Skin epidermis (tissue), 12 donors: ENCODE data around the gene PCCA.
"Not testable (repeated sequence)": the region's sequence is repeated elsewhere in the genome, so short reads cannot be mapped to it uniquely, and the experiment has no call there.

Source experiments
- H3K27ac ChIP-seq, 21 experiments: fragments of 200-600 bp; sonication (generic) in 11 of 21; one replicate each; pipeline ENCODE4 v1.5.0; 2020; ENCODE audit warnings: mild to moderate bottlenecking in 3 of 21, inconsistent platforms in 2 of 21, moderate library complexity in 2 of 21
- H3K4me3 ChIP-seq, 7 experiments: fragments of 200-600 bp; sonication (generic) in 2 of 7; one replicate each; pipeline ENCODE4 v1.5.0; 2020; ENCODE audit warnings: inconsistent platforms in 2 of 7, mild to moderate bottlenecking in 2 of 7, moderate library complexity in 1 of 7

The PCCA gene

DNA sequence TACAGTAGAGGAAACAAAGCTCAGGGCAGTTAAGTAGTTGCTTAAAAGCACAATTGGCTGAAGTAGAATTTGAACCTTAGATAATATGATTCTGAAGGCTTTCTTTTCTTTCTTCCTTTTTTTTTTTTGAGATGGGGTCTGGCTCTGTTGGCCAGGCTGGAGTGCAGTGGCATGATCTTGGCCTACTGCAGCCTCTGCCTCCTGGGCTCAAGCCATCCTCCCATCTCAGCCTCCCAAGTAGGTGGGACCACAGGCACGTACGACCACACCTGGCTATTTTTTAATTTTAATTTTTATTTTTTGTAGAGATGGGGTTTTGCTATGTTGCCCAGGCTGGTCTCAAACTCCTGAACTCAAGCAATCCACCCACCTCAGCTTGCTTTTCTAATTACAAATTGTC lies 3.4 kb downstream of the PCCA start:
- H3K4me3 ChIP-seq, H3K27ac ChIP-seq: not testable (repeated sequence)

DNA sequence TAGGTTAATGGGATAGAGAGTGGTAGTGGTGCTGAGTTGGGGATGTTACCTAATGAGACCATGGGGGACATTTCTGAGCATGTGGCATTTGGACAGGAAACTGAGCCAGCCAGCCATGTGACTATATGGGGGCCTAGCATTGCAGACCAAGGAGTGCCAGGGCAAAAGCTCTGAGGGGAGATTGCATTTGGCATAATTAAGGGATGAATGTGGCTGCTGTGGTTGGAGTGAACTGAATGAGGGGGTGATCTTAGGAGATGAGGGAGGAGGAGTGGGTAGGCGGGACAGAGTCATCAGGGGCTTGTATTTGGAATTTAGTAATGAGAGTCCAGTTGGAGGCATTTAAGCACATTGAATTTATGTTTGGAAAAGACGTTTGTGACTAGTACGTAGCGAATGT lies 6.6 kb downstream of the PCCA start:
- no peak overlapping the region for H3K27ac ChIP-seq
- H3K4me3 ChIP-seq: no peak overlapping the region

DNA sequence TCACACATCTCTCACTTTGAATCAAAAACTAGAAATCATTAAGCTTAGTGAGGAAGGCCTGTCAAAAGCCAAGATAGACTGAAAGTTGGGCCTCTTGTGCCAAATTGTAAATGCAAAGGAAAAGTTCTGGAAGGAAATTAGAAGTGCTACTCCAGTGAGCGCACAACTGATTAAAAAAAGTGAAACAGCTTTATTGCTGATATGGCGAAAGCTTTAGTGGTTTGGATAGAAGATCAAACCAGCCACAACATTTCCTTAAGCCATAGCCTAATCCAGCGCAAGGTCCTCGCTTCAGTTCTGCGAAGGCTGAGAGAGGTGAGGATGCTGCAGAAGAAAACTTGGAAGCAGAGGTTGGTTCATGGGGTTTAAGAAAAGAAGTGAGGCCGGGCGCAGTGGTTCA lies 7.6 kb downstream of the PCCA start:
- no peak overlapping the region for H3K4me3 ChIP-seq
- no peak overlapping the region for H3K27ac ChIP-seq

DNA sequence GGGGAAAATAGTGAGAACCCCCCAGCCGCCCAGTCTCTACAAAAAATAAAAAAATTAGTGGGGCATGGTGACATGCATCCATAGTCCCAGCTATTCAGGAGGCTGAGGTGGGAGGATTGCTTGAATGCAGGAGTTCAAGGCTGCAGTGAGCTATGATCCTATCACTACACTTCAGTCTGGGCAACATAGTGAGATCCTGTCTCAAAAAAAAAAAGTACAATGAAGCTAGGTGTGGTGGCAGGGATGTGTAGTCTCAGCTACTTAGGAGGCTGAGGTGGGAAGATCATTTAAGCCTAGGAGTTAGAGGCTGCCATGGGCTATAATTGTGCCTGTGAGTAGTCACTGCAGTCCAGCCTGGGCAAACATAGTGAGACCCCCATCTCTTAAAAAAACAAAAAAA lies 8.9 kb downstream of the PCCA start:
- H3K27ac ChIP-seq: no peak overlapping the region
- no peak overlapping the region for H3K4me3 ChIP-seq

DNA sequence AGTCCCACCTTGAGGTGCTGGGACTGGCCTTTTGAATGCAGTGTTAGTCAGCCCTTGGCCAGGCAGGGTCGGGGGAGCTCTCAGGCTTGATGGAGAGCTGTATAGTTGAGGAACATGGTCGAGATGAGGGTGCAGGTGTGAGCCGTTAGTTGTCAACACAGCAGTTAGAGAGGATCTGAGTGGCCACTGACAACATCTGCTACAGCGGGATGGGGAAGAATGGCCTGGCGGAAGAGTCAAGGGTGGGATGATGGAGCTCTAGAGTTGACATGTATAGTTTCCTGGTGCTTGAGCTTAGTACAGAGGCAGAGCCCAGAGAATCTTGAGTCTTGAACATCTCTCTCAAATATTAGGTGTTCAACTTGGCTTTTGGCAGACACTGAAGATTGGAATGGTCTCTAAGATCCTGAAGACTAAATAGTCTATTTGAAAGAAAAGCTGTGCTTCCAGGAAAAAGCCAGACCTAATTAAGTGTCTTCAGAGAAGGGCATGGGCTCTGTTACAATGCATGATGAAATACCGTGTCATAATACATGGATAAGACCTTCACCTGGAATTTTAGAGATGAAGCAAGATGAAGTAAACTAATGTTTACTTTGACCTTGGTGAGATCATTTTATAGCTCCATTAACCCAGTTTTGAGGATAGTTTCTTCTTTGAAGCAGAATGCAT lies 9.7 kb downstream of the PCCA start:
- Histone ChIP-seq H3K27ac (no peak overlapping the region), H3K4me3 (no peak overlapping the region)

DNA sequence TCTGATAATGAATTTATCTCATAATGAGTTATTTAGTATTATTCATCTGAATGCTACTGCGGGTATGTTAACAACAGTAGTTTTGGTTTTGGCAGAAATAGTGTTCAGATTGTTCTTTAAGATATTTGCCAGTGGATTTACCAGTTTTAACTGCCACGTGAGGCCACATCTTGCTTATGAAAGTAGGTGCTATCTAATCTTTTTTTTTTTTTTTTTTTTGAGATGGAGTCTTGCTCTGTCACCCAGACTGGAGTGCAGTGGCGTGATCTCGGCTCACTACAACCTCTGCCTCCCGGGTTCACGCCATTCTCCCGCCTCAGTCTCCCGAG lies 10.2 kb downstream of the PCCA start:
- peak overlapping the region in 1 of 21 experiments; percentile 37 for H3K27ac ChIP-seq
- not testable (repeated sequence) for H3K4me3 ChIP-seq

DNA sequence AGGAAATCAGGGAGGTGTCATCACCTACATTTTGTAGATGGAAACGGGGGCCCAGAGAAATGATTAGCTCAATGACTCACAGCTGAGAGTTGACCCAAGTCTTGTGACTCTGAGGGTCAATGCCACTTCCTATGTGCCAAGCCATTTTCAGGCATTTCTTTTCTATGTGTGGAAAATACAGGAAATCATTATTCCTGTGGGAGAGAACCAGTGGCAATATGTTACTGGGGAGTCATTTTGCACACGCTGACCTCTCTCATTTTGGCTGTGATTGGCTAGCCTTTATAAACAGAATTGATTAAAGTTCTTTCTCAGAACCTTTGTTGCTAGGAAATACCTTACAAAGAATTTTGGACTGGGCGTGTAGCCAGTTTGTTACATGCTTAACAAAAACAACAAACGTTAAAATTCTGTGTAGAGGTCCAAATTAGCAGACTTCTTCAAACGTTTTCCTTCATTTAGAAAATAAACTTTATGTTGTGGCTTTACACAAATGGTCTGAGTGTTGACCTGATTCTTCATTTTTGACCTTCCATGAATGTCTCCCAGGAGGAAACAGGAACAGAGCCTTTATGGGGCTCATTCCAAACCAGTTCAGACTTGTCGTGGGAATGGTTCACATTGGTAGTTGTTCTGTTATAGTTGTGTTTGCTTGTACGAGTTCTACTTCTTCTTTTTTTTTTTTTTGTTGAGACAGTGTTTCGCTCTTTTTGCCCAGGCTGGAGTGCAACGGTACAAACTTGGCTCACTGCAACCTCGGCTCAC lies 11.4 kb downstream of the PCCA start:
- H3K4me3 ChIP-seq: no peak overlapping the region
- peak overlapping the region in 11 of 21 experiments; percentile 1 to 52 (median 20) for H3K27ac ChIP-seq

DNA sequence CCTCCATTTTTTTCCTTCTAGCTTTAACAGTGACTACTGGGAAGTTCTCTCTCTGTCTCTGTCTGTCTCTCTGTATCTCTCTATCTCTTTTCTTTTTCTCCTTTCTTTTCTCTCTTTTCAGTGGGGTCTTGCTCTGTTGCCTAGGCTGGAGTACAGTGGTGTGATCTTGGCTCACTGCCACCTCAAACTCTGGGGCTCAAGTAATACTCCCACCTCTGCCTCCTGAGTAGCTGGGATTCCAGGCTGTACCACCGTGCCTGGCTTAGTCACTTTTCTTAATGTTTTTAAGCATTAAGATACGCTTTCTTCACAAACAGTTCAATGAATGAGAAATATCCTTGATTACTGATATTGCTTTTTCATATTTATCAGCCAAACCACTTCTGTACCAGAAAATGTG lies 13.1 kb downstream of the PCCA start:
- no peak overlapping the region for H3K27ac ChIP-seq
- no peak overlapping the region for H3K4me3 ChIP-seq

DNA sequence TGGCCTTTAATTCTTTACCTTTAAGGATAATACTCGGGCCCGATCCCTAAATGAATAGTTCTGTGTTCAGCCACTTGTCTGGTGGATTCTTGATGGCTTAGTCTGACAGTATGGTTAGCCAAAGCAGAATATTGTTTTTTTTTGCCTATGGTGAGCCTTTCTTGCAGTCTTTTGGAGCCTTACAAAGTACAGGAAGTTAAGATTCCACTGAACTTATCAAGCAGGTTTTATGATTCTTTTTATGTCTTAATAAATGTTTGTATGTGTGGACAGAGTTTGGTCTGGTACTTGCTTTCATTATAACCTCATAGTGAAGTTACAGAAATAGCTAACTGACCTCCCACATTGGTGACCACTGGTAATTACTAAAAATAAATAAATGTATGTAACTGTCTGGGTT lies 17.1 kb downstream of the PCCA start:
- Histone ChIP-seq H3K27ac (peak overlapping the region in 1 of 21 experiments; percentile 19), H3K4me3 (no peak overlapping the region)

DNA sequence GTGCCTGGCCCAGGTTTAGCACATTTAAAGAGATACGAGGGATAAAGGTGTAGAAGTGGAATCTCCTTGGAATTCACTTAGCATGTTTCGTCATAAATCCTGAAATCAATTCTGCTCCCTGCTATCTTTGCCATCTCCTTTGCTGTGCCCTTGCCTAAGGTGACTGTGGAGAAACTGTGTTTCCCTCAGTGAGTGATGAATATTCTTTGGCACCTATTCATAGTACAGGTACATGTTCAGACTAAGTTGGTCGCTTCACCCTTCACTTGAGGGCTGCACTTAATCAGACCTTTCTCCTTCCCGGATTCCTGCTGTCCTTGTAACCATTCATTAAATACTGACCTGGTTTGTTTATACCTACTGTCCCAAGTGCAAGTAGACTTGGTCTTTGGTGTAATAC lies 17.8 kb downstream of the PCCA start:
- Histone ChIP-seq H3K27ac (no peak overlapping the region), H3K4me3 (no peak overlapping the region)

DNA sequence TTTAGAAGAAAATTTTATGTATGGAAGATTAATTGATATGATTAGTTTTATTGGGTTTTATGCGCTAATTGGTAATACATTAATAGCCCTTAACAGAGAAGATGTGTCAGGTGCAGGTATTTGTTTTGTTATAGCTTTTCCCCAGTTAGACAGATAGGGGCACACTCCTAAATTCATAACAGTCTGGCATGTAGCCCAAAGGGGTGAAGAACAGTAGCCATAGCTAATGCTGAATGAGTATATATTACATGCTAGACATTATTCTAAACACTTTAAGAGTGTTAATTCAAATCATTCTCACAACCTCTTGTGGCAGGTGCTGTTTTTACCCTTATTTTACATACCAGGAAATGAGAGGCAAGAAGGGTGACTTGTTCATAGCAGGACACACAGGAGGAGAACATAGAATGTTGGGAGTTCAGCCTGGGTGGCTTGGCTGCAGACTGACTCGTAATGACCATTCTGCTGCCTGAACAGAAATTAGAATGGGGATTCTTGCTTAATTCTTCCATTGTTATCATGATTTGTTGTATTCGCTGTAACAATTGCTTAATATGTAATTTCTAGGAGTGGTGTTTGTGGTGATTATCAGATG lies 20.1 kb downstream of the PCCA start:
- H3K27ac ChIP-seq: no peak overlapping the region
- H3K4me3 ChIP-seq: no peak overlapping the region

DNA sequence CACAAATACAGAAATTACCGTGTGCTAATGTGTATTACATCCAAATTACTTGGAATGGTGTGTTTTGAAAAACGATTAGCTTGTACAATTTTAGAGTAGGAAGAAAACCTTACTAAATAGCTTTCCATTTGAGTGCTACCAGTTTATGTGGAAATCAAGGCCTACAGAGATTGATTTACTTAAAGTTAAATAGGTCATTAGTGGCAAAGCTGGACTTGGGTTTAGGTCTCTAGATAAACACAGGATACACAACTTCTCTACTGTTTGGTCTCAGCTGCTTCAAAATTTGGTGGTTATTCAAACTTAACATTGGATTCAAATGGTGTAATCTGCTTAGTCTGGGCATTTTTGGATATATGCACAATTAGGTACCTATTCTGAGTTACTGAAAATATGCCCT lies 21.4 kb downstream of the PCCA start:
- Histone ChIP-seq H3K4me3 (no peak overlapping the region), H3K27ac (no peak overlapping the region)

DNA sequence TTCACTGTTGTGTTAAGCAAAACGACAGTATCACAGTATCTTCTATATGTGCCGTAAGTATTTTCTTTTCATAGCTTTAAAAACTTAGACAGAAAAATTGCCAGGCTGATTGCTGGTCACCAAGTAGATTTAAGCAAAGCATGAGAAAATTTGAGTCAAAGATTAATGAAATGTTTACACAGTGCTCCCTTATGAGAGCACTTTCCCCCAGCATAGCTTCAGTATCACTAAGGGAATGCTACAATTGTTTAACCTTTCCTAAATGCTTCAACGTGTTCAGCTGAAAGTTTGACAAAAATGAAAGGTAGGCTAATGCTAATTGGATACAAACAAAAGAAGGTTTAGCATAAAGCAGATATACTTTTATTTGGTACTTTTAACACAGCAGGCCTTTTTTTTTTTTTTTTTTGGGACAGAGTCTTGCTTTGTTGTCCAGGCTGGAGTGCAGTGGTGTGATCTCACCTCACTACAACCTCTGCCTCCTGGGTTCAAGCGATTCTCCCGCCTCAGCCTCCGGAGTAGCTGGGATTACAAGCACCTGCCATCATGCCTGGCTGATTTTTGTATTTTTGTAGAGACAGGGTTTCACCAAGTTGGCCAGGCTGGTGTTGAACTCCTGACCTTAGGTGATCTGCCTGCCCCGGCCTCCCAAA lies 23.4 kb downstream of the PCCA start:
- Histone ChIP-seq H3K27ac (no peak overlapping the region), H3K4me3 (no peak overlapping the region)

DNA sequence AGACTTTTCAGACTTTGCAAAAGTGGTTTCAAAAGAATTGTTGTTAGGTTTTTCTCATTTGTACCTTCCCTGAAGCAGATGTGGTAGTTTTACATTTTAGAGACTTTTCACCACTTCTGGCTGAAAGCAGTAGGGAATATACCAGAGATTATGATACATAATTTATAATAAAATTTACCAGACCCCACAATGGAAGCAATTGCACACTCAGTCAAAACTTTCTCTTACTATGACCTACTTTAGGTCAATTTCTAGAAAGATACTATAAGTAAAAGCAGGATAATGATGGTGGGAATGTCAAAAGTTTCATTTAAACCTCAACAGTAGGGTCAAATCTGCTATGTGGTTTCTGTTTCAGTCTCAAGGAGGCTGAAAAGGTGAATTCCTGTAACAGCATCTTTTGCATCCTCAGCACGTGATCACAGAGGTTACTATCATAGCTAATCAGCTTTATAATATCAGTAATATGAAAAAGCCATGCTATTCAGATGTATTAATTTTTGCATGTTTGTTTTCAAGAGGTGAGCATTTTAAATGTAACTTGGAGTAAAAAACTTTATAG lies 26.9 kb downstream of the PCCA start:
- Histone ChIP-seq H3K27ac (no peak overlapping the region), H3K4me3 (no peak overlapping the region)

DNA sequence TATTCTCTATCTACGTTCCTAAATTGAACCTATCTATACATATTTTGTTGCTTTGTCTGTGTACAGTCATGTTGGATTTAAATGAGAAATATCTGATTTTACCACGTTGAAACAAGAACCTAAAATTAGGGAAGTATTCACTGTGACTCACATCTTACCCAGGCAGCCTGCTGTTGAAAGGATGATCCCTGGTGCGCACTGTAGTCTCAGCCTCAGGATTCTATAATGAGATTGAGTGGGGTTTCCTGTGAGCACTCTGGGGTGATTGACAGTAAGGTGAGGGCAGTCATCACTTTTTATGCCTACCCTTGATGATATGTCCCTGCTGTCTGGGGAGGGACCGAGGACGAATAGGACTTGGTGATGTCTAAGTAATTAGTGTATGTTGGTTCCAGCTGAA lies 35.4 kb downstream of the PCCA start:
- H3K4me3 ChIP-seq: no peak overlapping the region
- no peak overlapping the region for H3K27ac ChIP-seq

DNA sequence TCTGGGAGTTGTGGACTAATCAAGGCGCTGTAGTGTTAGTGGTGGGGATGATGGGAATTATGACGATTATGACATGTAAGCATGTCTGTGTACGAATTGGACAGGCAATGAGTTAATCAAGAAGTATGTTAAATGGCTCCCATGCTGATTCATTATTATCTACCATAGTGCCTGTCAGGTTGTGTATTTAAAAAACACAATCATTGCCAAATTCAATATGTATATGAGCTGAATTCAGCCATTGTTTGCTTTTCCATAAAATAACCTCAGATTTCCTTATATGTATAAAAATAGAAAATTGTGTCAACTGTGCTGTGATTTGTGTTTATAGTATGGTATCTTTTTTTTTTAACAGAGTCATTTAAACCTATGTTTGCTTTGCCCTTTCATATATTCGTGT lies 37.1 kb downstream of the PCCA start:
- Histone ChIP-seq H3K27ac (no peak overlapping the region), H3K4me3 (no peak overlapping the region)

DNA sequence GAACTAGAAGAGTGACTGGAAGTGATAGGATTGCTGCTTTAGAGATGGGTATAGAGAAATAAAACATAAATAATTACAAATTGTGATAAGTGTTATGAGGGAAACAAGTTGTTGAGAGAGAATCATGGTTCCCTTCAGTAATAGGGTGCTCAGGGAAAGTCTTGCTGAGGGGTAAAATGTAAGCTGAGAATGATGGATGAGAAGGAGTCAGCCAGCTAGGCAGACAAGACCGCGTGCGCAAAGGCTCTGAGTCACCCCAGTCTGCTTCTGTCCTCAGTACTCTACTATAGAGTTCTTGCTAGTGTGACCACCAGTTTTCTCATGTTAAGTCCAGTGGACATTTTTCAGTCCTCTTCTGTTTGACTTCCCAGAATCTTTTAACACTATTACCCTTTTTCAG lies 39.5 kb downstream of the PCCA start:
- Histone ChIP-seq H3K27ac (no peak overlapping the region), H3K4me3 (no peak overlapping the region)

DNA sequence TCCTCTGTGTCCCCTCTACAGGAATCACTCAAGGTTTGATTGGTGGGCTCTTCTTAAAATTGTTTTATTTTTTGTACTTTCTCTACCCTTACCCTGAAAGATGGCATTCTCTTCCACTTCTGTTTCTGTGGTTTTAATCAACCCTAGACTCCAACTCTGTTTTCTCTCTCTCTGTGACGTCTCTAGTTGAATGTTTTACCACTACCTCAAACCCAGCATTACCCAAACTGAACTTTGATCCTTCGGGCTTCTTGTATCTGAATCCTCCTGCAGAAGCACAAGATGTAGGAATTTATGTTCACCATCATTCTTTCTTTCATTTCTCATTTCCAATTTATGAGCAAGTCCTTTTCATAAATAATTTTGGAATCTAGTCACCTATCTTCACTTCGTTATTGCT lies 39.9 kb downstream of the PCCA start:
- Histone ChIP-seq H3K27ac (no peak overlapping the region), H3K4me3 (no peak overlapping the region)

DNA sequence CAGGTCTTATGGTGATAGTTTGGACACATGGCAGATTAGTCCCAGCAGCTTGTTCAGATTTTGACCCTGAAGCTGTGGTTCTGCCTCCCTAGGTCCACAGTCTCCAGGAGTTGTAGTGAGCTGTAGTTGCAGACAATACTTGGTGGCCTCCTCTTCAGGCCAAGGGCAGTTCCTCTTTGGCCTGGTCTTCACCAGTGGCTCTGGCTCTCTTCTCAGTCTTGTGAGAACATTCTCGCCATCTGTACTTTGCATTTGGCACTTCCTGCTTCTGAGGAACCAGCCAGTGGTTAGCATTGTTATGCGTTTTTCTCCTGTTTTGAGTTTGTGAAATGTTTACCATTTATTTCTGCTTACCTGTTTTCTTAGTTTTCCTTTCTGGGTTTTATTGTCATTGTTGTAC lies 40.7 kb downstream of the PCCA start:
- Histone ChIP-seq H3K27ac (peak overlapping the region in 6 of 21 experiments; percentile 11 to 49 (median 32)), H3K4me3 (no peak overlapping the region)

DNA sequence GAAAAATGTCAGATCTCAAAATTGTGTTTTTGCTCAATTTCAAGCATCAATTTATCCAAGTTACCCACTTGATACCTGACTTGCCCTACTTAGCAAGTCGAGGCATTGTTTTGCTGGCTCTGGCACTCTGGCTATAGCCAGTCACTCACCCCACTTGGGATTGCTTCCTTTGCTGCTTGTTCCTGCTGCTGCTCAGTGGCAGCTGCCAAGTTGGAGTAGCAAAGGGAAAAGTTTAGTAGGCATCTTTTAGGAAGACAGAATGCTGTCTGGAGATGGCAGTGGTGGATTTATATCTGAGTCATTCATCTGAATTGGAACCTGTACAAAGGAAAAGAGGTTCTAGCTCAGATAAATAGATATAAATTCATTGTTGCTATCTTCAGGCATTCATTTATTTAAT lies 41.2 kb downstream of the PCCA start:
- H3K27ac ChIP-seq: peak overlapping the region in 2 of 21 experiments; percentile 29

More for the DNA sequence above, 41.2 kb downstream of the PCCA start:
- H3K4me3 ChIP-seq: no peak overlapping the region
